SH-SY5Y (cell line): ENCODE data around the gene LITAF.

Experiments used
- GATA2 ChIP-seq: IDR thresholded peaks from 2 replicates; pipeline ENCODE4 v1.6.1; 2011; ENCODE audit warnings: mild to moderate bottlenecking, low read depth, low read length
- GATA3 ChIP-seq: IDR thresholded peaks from 2 replicates; pipeline ENCODE4 v1.6.1; 2011; ENCODE audit warnings: low read depth, mild to moderate bottlenecking, low read length, moderate library complexity

DNA sequence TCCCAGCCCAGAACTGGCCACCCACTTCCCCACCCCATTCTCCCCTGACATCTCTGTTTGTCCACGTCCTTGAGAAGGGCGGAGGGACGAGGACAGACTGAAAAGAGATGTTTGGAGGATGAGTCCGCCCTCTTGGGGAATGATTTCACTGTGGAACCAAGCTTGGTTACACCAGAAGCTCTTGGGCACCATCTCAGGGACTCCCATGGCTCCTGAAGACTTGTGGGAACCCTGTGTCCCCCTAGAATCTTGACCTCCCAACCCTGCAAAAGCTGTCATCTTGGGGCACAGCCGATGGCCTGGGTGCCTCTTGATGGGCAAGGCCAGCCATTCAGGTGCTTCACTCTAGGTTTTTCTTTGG lies 25.9 kb upstream of the LITAF start:
- TF ChIP-seq GATA3 = no peak
- TF ChIP-seq GATA2 = no peak
